ENCODE measurements around the gene ARHGAP28. TPM values are rescaled to one million over a fixed set of nuclear protein-coding genes. Genes with fewer than 3 reads are reported as not detected.

The ARHGAP28 gene
- total RNA-seq, 1 experiment from 2014 or later = 0.41 TPM

GRCh38 chr18:6830916-6831315 is 101.4 kb downstream of the ARHGAP28 start:
- in situ Hi-C loops (cut with HindIII; ENCODE audit: low pct_unique_long_range_greater_than_20kb, low sequenced_read_pairs) (no loop called here), intact Hi-C loops (cut with micrococcal nuclease; ENCODE audit: unreplicated experiment) (no loop called here)
- Histone ChIP-seq H3K4me1 (ENCODE audit: control insufficient read depth, insufficient read depth, low read length) (no peaks in the 10 kb centered on the region), H3K9me3 (ENCODE audit: control insufficient read depth, insufficient read depth, low read depth, low read length) (no peaks in the 10 kb centered on the region), H3K36me3 (ENCODE audit: control insufficient read depth, insufficient read depth, low read length) (no peaks in the 10 kb centered on the region), H3K27ac (ENCODE audit: low read length) (no peak overlapping the region), H3K4me3 (ENCODE audit: low read depth in 2 of 2, low read length in 2 of 2) (no peak overlapping the region), H3K27me3 (ENCODE audit: control insufficient read depth, insufficient read depth, low read length) (no peaks in the 10 kb centered on the region)
- DNase-seq (ENCODE audit: low read depth, low spot score) (no peak), ATAC-seq (no peak)
- ChIA-PET POLR2A (no interaction called here), CTCF (no interaction called here)
- TF ChIP-seq TCF7L2 (IDR thresholded peaks at IDR 0.05; ENCODE audit: low read depth, low read length) (no peak), SIN3A (IDR thresholded peaks at IDR 0.05; ENCODE audit: borderline replicate concordance, insufficient read depth, low read depth, low read length) (no peak), REST (IDR thresholded peaks at IDR 0.05; ENCODE audit: insufficient read depth in 1 of 2, low read depth in 2 of 2, low read length in 1 of 2) (no peak), CTCF (IDR thresholded peaks at IDR 0.05) (no peak), POLR2AphosphoS5 (IDR thresholded peaks at IDR 0.05; ENCODE audit: low read depth, low read length) (no peak)
- BruUV-seq (replicated peaks) = no TSS peak

- BruUV-seq (replicated peaks) = no TSS peak
- intact Hi-C loops (cut with micrococcal nuclease; ENCODE audit: unreplicated experiment) = no loop called here
- ATAC-seq = no peak
Observed at GRCh38 chr18:6835345-6835744, 105.8 kb downstream of the ARHGAP28 start.

More at GRCh38 chr18:6835345-6835744, 105.8 kb downstream of the ARHGAP28 start:
- ChIA-PET CTCF (no interaction called here), POLR2A (no interaction called here)
- H3K4me1 ChIP-seq (ENCODE audit: control insufficient read depth, insufficient read depth, low read length) = no peaks in the 10 kb centered on the region
- no peaks in the 10 kb centered on the region for H3K36me3 ChIP-seq (ENCODE audit: control insufficient read depth, insufficient read depth, low read length)
- no peaks in the 10 kb centered on the region for H3K27me3 ChIP-seq (ENCODE audit: control insufficient read depth, insufficient read depth, low read length)
- H3K4me3 ChIP-seq (ENCODE audit: low read depth in 2 of 2, low read length in 2 of 2) = no peak overlapping the region
- no peak for DNase-seq (ENCODE audit: low read depth, low spot score)
- no peak overlapping the region for H3K27ac ChIP-seq (ENCODE audit: low read length)
- TF ChIP-seq TCF7L2 (IDR thresholded peaks at IDR 0.05; ENCODE audit: low read depth, low read length) (no peak), REST (IDR thresholded peaks at IDR 0.05; ENCODE audit: insufficient read depth in 1 of 2, low read depth in 2 of 2, low read length in 1 of 2) (no peak), SIN3A (IDR thresholded peaks at IDR 0.05; ENCODE audit: borderline replicate concordance, insufficient read depth, low read depth, low read length) (no peak), CTCF (IDR thresholded peaks at IDR 0.05) (no peak), POLR2AphosphoS5 (IDR thresholded peaks at IDR 0.05; ENCODE audit: low read depth, low read length) (no peak)
- in situ Hi-C loops (cut with HindIII; ENCODE audit: low pct_unique_long_range_greater_than_20kb, low sequenced_read_pairs) = no loop called here
- no peaks in the 10 kb centered on the region for H3K9me3 ChIP-seq (ENCODE audit: control insufficient read depth, insufficient read depth, low read depth, low read length)
